HepG2 (cell line): Measurements from ENCODE around the gene CTIF. TPM values are rescaled to one million over a fixed set of nuclear protein-coding genes. Genes with fewer than 3 reads are reported as not detected.

Experiments
- ATAC-seq: fragments of 200-7000 bp; cut with Tn5 transposase; 3 replicates; pipeline ENCODE4 v1.9.1; 2020; ENCODE audit warnings: mild to moderate bottlenecking, moderate library complexity
- BruUV-seq: library from RNA; stranded (reverse); fragments of 400-500 nt; replicated peaks from 2 replicates; lab custom pipeline; 2021; lab: Mats Ljungman, UMichigan
- CTCF ChIA-PET: fragments of 300-600 bp; formaldehyde crosslinking; extraction: SDS; loops from one replicate; lab custom pipeline; 2021; ENCODE audit warnings: low total read pairs, inconsistent platforms, low intra/inter-chr PET ratio; lab: Yijun Ruan, JAX
- POLR2A ChIA-PET: fragments of 350-600 bp; sonication (Branson Sonifier 250); formaldehyde crosslinking; loops from one replicate; lab custom pipeline; 2020; ENCODE audit warnings: antibody characterized with exemption, inconsistent platforms; lab: Yijun Ruan, JAX
- DNase-seq: peaks from one replicate; pipeline ENCODE4 v3.0.0-alpha.2; 2015; ENCODE audit warnings: low spot score
- FAIRE-seq: peaks from 3 replicates; lab custom pipeline; 2011; peaks lifted over from hg19 to GRCh38; lab: Jason Lieb, UNC
- H2AFZ ChIP-seq: one replicate; pipeline ENCODE4 v1.6.1; 2011; ENCODE audit warnings: low read length, inconsistent platforms
- H3K27ac ChIP-seq: fragments of 300-600 bp; 3 replicates; pipeline ENCODE4 v1.8.0; 2011; ENCODE audit warnings: mixed run types, mild to moderate bottlenecking, mixed read lengths, low read length, inconsistent platforms; ENCODE audit not compliant: insufficient read depth; ENCODE audit errors: extremely low read length
- H3K27me3 ChIP-seq, 2 experiments: fragments of 200-600 bp in 1 of 2; 2 replicates in 1 of 2; 3 replicates in 1 of 2; pipeline versions ENCODE4 v1.6.0 to v1.8.0; 2011; ENCODE audit warnings: low read length in 2 of 2, mild to moderate bottlenecking in 2 of 2, moderate library complexity in 2 of 2, inconsistent platforms in 1 of 2; ENCODE audit not compliant: insufficient read depth in 2 of 2, control insufficient read depth in 1 of 2
- H3K36me3 ChIP-seq, 2 experiments: fragments of 200-600 bp in 1 of 2; replicated peaks in 1 of 2; 2 replicates in 1 of 2; 3 replicates in 1 of 2; pipeline versions ENCODE4 v1.5.1 to v1.8.0; 2011; ENCODE audit warnings: low read length in 2 of 2, inconsistent platforms in 1 of 2; ENCODE audit not compliant: insufficient read depth in 2 of 2, control insufficient read depth in 1 of 2
- H3K4me1 ChIP-seq: 2 replicates; pipeline ENCODE4 v1.5.1; 2012; ENCODE audit warnings: low read length, inconsistent platforms; ENCODE audit not compliant: insufficient read depth
- H3K4me2 ChIP-seq: 2 replicates; pipeline ENCODE4 v1.6.0; 2011; ENCODE audit warnings: low read depth, low read length, inconsistent platforms
- H3K4me3 ChIP-seq, 3 experiments: fragments of 200-600 bp in 1 of 3; sonication (generic), shearing (Covaris generic) in 1 of 3; replicated peaks in 1 of 3; 2 replicates each; pipeline ENCODE4 v1.5.1; 2011 to 2016; ENCODE audit warnings: low read length in 3 of 3, inconsistent platforms in 2 of 3, low read depth in 2 of 3, mild to moderate bottlenecking in 2 of 3, control low read depth in 1 of 3, mixed read lengths in 1 of 3; ENCODE audit not compliant: insufficient read depth in 1 of 3
- H3K79me2 ChIP-seq: one replicate; pipeline ENCODE4 v1.6.1; 2011; ENCODE audit warnings: low read length, inconsistent platforms; ENCODE audit not compliant: insufficient read depth
- H3K9ac ChIP-seq: 2 replicates; pipeline ENCODE4 v1.6.0; 2011; ENCODE audit warnings: mild to moderate bottlenecking, low read depth, low read length, inconsistent platforms; ENCODE audit not compliant: insufficient read depth
- H3K9me3 ChIP-seq: 2 replicates; pipeline ENCODE4 v1.5.1; 2012; ENCODE audit warnings: mild to moderate bottlenecking, low read length
- H4K20me1 ChIP-seq: 2 replicates; pipeline ENCODE4 v1.6.0; 2011; ENCODE audit warnings: inconsistent platforms, mild to moderate bottlenecking, low read length, moderate library complexity; ENCODE audit not compliant: insufficient read depth
- CEBPB ChIP-seq: IDR thresholded peaks from 2 replicates; pipeline ENCODE4 v1.6.1; 2011; ENCODE audit warnings: low read depth, low read length, improper control_type of control experiment, borderline replicate concordance
- MTF1 ChIP-seq: sonication (generic); formaldehyde crosslinking; IDR thresholded peaks from 2 replicates; pipeline ENCODE4 v1.5.0; 2020; ENCODE audit warnings: missing genetic modification reagents
- PPARG ChIP-seq: conservative IDR thresholded peaks from 2 replicates; pipeline ENCODE4 v1.6.1; 2016; ENCODE audit warnings: missing biosample characterization, missing genetic modification reagents
- PTBP1 ChIP-seq: fragments of 200-400 bp; formaldehyde crosslinking; IDR thresholded peaks from 2 replicates; pipeline ENCODE4 v1.6.1; 2018; ENCODE audit warnings: low read length, low read depth; ENCODE audit not compliant: poor library complexity, severe bottlenecking
- ZNF160 ChIP-seq: sonication (generic); formaldehyde crosslinking; IDR thresholded peaks from 2 replicates; pipeline ENCODE4 v1.8.0; 2022; ENCODE audit warnings: mild to moderate bottlenecking, inconsistent platforms, missing genetic modification reagents
- ZNF205 ChIP-seq: IDR thresholded peaks from 2 replicates; pipeline ENCODE4 v1.6.1; 2018; ENCODE audit warnings: missing biosample characterization, missing genetic modification reagents
- WGBS: methylation state at CpG from one replicate; pipeline ENCODE4 v1.1.6; 2017; ENCODE audit warnings: low lambda C conversion rate; 5-methylcytosine and 5-hydroxymethylcytosine counted together
- in situ Hi-C: cut with HindIII; loops from 2 replicates; pipeline ENCODE4 v1.10.0; 2017; ENCODE audit warnings: low pct_unique_long_range_greater_than_20kb; ENCODE audit not compliant: extremely low pct_ligation_motif_present
- intact Hi-C: fragments of 100-400 bp; cut with micrococcal nuclease; formaldehyde crosslinking; loops from one replicate; pipeline ENCODE4 v1.10.0; 2022; ENCODE audit not compliant: unreplicated experiment
- polyA plus RNA-seq, 8 experiments: library from polyadenylated mRNA; depleted of rRNA in 3 of 8; stranded (reverse) in 7 of 8; unstranded in 1 of 8; fragments of >200 nt; fragmentation: Illumina TruSeq in 4 of 8; extraction: Trizol in 4 of 8; gene quantifications; 2 replicates each; pipeline versions ENCODE4 v1.2.1 to v1.2.3, GENCODE V29; 2011 to 2016; ENCODE audit warnings: low read depth in 4 of 8, missing spikeins in 1 of 8, mixed read lengths in 1 of 8; ENCODE audit not compliant: insufficient read depth in 1 of 8
- total RNA-seq, 5 experiments: library from RNA; depleted of rRNA; stranded (reverse); fragments of >200 nt; fragmentation: Illumina TruSeq; extraction: Trizol; gene quantifications; 2 replicates each; pipeline ENCODE4 v1.2.3, GENCODE V29; 2016; ENCODE audit warnings: low read depth in 1 of 5
- TF ChIP-seq, protein P1 (sequence below): sonication (generic); formaldehyde crosslinking; IDR thresholded peaks from 2 replicates; pipeline ENCODE4 v1.5.1; 2020; ENCODE audit warnings: mild to moderate bottlenecking, missing genetic modification reagents, borderline replicate concordance
- TF ChIP-seq, protein P2 (sequence below): sonication (generic); formaldehyde crosslinking; conservative IDR thresholded peaks from 2 replicates; pipeline ENCODE4 v1.4.0; 2020; ENCODE audit warnings: missing genetic modification reagents
- TF ChIP-seq, protein P3 (sequence below): sonication (generic); formaldehyde crosslinking; IDR thresholded peaks from 2 replicates; pipeline ENCODE4 v1.4.0; 2020; ENCODE audit warnings: low read depth, missing genetic modification reagents

CTIF gene
- total and polyA plus RNA-seq, 2 of the 13 experiments (the other 11 are each of a cell fraction or from before 2014, with no cell fraction given): 18.2 to 28.0 TPM

DNA sequence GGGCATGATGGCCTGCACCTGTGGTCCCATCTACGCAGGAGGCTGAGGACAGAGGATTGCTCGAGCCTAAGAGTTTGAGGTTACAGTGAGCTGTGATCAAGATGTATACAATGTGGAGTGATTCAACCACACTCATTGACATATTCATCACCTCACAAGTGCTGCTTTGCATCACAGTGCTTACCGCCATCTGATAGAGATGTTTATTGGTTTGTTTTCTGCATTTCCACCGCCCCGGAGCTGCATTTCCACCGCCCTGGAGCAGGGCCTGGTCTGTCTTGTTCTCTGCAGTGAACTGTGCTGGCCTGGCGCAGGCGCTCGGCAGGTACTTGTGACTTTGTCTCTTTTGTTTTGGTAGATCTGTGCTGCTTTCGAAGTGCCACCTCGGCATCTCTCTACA, 315.9 kb downstream of the CTIF start:
- Histone ChIP-seq H3K9me3 (no peaks in the 10 kb centered on the region), H3K36me3 (peaks cover 5 to 33% of the 10 kb centered on the region in 2 experiments; a peak in 4 of 5 replicates), H3K27me3 (no peaks in the 10 kb centered on the region), H2AFZ (no peak overlapping the region), H4K20me1 (no peaks in the 10 kb centered on the region), H3K4me2 (no peak overlapping the region), H3K79me2 (no peaks in the 10 kb centered on the region), H3K27ac (no peak overlapping the region), H3K4me1 (no peaks in the 10 kb centered on the region), H3K9ac (no peak overlapping the region), H3K4me3 (no peak overlapping the region)
- in situ Hi-C loops: no loop called here
- ATAC-seq (no peak), DNase-seq (no peak), FAIRE-seq (no peak)
- intact Hi-C loops: loop anchor here (1.0 kb wide), 1 partner anchor 44 kb away; no protein-coding TSS in a partner anchor
- POLR2A ChIA-PET: no interaction called here
- WGBS: 96% methylated on average over 11 of the region's 11 CpGs
- TF ChIP-seq, protein P1, sequence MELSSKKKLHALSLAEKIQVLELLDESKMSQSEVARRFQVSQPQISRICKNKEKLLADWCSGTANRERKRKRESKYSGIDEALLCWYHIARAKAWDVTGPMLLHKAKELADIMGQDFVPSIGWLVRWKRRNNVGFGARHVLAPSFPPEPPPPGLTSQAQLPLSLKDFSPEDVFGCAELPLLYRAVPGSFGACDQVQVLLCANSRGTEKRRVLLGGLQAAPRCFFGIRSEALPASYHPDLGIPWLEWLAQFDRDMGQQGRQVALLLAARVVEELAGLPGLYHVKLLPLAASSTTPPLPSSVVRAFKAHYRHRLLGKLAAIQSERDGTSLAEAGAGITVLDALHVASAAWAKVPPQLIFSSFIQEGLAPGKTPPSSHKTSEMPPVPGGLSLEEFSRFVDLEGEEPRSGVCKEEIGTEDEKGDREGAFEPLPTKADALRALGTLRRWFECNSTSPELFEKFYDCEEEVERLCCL (CRISPR knock-in tag): no peak
- no TSS peak for BruUV-seq
- CTCF ChIA-PET: no interaction called here

DNA sequence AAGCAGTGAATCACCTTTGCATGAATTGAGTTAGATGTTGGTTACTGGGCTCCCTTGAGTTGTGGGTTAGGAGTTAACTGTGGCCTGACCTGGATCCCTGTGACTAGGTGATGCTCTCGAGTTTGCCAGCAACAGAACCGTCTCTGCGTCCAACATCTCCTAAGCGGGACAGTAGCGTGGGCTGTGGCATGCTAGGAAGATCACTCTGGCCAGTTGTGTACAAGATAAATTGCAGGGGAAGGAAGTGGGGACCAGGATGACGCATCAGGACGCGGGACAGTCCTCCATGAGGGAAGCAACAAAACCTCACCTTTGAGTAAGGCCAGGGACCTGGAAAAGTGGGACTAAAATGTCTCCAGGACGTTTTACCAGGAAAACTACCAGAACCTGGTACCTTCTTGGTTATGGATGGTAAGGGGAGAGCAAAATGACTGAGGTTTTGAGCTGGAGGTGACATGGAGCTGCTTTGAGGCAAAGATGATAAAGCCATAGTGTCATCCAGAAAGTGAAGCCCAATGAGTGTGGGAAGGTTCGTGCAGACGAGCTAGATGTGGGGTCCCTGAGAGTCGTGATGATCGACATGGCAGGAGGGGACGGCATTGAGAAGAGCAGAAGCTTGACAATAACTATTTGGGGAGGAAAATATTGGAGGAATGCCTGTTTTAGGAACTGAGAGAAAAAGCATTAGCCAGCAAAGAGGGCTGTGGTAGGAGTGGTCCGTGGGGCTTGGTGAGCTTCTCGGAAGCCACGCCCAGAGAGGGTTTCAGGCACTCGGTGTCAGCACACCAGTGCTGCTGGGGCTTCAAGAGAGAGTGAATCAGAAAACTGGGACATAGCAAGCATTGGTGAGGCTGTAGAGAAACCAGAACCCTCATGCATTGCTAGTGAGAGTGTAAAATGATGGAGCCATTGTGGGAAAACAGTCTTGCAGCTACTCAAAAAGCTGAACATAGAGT, 316.9 kb downstream of the CTIF start:
- FAIRE-seq: no peak
- BruUV-seq: no TSS peak
- Histone ChIP-seq H3K27me3 (no peaks in the 10 kb centered on the region), H3K79me2 (no peaks in the 10 kb centered on the region), H4K20me1 (no peaks in the 10 kb centered on the region), H3K9ac (no peak overlapping the region), H3K4me2 (no peak overlapping the region), H3K36me3 (peaks cover 5 to 35% of the 10 kb centered on the region in 2 experiments; a peak in 4 of 5 replicates), H3K27ac (no peak overlapping the region), H3K9me3 (no peaks in the 10 kb centered on the region), H2AFZ (no peak overlapping the region), H3K4me3 (no peak overlapping the region), H3K4me1 (no peaks in the 10 kb centered on the region)
- POLR2A ChIA-PET: no interaction called here
- intact Hi-C loops (no loop called here), in situ Hi-C loops (no loop called here)
- CTCF ChIA-PET: no interaction called here
- no peak for DNase-seq
- ATAC-seq: no peak
- 92% methylated on average over 18 of the region's 18 CpGs for WGBS
- no peak for TF ChIP-seq PPARG (CRISPR knock-in tag)
- TF ChIP-seq, protein P2, sequence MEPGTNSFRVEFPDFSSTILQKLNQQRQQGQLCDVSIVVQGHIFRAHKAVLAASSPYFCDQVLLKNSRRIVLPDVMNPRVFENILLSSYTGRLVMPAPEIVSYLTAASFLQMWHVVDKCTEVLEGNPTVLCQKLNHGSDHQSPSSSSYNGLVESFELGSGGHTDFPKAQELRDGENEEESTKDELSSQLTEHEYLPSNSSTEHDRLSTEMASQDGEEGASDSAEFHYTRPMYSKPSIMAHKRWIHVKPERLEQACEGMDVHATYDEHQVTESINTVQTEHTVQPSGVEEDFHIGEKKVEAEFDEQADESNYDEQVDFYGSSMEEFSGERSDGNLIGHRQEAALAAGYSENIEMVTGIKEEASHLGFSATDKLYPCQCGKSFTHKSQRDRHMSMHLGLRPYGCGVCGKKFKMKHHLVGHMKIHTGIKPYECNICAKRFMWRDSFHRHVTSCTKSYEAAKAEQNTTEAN: no peak
- no peak for TF ChIP-seq ZNF160 (CRISPR knock-in tag)
- no peak for TF ChIP-seq CEBPB
- TF ChIP-seq, protein P3, sequence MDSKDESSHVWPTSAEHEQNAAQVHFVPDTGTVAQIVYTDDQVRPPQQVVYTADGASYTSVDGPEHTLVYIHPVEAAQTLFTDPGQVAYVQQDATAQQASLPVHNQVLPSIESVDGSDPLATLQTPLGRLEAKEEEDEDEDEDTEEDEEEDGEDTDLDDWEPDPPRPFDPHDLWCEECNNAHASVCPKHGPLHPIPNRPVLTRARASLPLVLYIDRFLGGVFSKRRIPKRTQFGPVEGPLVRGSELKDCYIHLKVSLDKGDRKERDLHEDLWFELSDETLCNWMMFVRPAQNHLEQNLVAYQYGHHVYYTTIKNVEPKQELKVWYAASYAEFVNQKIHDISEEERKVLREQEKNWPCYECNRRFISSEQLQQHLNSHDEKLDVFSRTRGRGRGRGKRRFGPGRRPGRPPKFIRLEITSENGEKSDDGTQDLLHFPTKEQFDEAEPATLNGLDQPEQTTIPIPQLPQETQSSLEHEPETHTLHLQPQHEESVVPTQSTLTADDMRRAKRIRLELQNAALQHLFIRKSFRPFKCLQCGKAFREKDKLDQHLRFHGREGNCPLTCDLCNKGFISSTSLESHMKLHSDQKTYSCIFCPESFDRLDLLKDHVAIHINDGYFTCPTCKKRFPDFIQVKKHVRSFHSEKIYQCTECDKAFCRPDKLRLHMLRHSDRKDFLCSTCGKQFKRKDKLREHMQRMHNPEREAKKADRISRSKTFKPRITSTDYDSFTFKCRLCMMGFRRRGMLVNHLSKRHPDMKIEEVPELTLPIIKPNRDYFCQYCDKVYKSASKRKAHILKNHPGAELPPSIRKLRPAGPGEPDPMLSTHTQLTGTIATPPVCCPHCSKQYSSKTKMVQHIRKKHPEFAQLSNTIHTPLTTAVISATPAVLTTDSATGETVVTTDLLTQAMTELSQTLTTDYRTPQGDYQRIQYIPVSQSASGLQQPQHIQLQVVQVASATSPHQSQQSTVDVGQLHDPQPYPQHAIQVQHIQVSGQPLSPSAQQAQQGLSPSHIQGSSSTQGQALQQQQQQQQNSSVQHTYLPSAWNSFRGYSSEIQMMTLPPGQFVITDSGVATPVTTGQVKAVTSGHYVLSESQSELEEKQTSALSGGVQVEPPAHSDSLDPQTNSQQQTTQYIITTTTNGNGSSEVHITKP: no peak
- TF ChIP-seq MTF1: no peak
- no peak for TF ChIP-seq PTBP1
- no peak for TF ChIP-seq ZNF205 (CRISPR knock-in tag)
